Hepatocyte (in vitro differentiated cells): ENCODE measurements around the gene IQGAP2.

Source experiments
- CTCF ChIP-seq: fragments of 200-600 bp; sonication (generic); IDR thresholded peaks from 2 replicates; pipeline ENCODE4 v1.5.1; 2016; ENCODE audit warnings: antibody characterized with exemption, mild to moderate bottlenecking; ENCODE audit not compliant: poor library complexity
- EZH2 ChIP-seq: fragments of 200-600 bp; sonication (generic); IDR thresholded peaks from 2 replicates; pipeline ENCODE4 v1.6.1; 2016; ENCODE audit warnings: antibody characterized with exemption, mild to moderate bottlenecking, borderline replicate concordance

DNA sequence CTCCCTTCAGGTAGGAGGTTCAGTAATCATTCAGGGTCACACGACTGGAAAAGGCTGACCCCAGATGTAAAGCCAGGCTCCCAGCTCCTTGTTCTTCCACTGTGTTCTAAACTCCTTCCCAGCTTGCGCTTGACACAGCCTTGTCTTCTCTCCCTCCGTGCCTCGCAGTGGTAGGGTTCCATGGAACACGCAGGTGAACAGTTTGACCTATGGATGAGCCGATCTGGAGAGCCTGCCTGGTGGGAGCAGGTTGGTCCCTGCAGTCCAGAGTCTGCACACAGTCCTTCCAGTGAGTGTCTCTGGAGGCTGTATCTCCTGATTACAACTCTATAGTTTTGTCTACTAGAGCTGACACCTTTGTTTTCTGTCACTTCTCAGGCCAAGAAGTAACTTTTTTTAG is 85.9 kb downstream of the IQGAP2 start:
- no peak for TF ChIP-seq CTCF
- no peak for TF ChIP-seq EZH2
